HCT116 (cell line): Measurements from ENCODE around the gene DCUN1D1. TPM values are rescaled to one million over a fixed set of nuclear protein-coding genes. Genes with fewer than 3 reads are reported as not detected.

ENCODE experiments used
- ATAC-seq: fragments of 200-7000 bp; cut with Tn5 transposase; 2 replicates; pipeline ENCODE4 v1.9.1; 2020; ENCODE audit warnings: mild to moderate bottlenecking, moderate library complexity
- BruUV-seq: library from RNA; stranded (reverse); fragments of 400-500 nt; replicated peaks from 2 replicates; lab custom pipeline; 2021; lab: Mats Ljungman, UMichigan
- CTCF ChIA-PET: fragments of 300-600 bp; sonication (Branson Sonifier 250); formaldehyde crosslinking; loops from one replicate; lab custom pipeline; 2021; ENCODE audit warnings: antibody characterized with exemption; lab: Charles Lee
- POLR2A ChIA-PET: fragments of 300-600, 350-600 bp; sonication (Branson Sonifier 250); formaldehyde crosslinking; loops from one replicate; lab custom pipeline; 2021; ENCODE audit warnings: antibody characterized with exemption; lab: Charles Lee
- RAD21 ChIA-PET, 2 experiments: fragments of 300-600 bp; sonication (Branson Sonifier 250); formaldehyde crosslinking; loops; one replicate each; lab custom pipeline; 2023; ENCODE audit warnings: low total read pairs in 2 of 2; ENCODE audit not compliant: uncharacterized antibody in 2 of 2, unreplicated experiment in 2 of 2, low non-redundant PET in 1 of 2; lab: Charles Lee
- DNase-seq: peaks from one replicate; pipeline ENCODE4 v3.0.0-alpha.2; 2010; ENCODE audit warnings: low read depth, low spot score
- H2AFZ ChIP-seq: fragments of 200-600 bp; shearing (Covaris generic), sonication (generic); 2 replicates; pipeline ENCODE4 v1.6.1; 2017; ENCODE audit warnings: low read depth, mixed run types, mixed read lengths, antibody characterized with exemption, low read length; ENCODE audit not compliant: poor library complexity, severe bottlenecking
- H3K27ac ChIP-seq: 2 replicates; pipeline ENCODE4 v1.5.1; 2012; ENCODE audit warnings: low read depth, low read length
- H3K27me3 ChIP-seq: fragments of 200-600 bp; sonication (generic); 2 replicates; pipeline ENCODE4 v1.6.1; 2016; ENCODE audit warnings: mixed run types, low read length, mixed read lengths; ENCODE audit not compliant: insufficient read depth
- H3K36me3 ChIP-seq, 2 experiments: fragments of 200-500 bp in 1 of 2; fragments of 200-600 bp in 1 of 2; sonication (Bioruptor generic) in 1 of 2; sonication (generic) in 1 of 2; 2 replicates each; pipeline versions ENCODE4 v1.5.1 to v1.6.1; 2014 to 2016; ENCODE audit warnings: low read length in 2 of 2, inconsistent platforms in 1 of 2, mixed read lengths in 1 of 2, mixed run types in 1 of 2; ENCODE audit not compliant: insufficient read depth in 2 of 2, control insufficient read depth in 1 of 2
- H3K4me1 ChIP-seq, 2 experiments: fragments of 200-600 bp in 1 of 2; sonication (generic) in 1 of 2; 2 replicates each; pipeline versions ENCODE4 v1.5.1 to v1.6.1; 2012 to 2017; ENCODE audit warnings: low read length in 2 of 2, inconsistent platforms in 1 of 2, mild to moderate bottlenecking in 1 of 2, mixed read lengths in 1 of 2, mixed run types in 1 of 2, moderate library complexity in 1 of 2; ENCODE audit not compliant: insufficient read depth in 2 of 2, control insufficient read depth in 1 of 2
- H3K4me2 ChIP-seq: fragments of 200-600 bp; sonication (generic); 2 replicates; pipeline ENCODE4 v1.6.1; 2017; ENCODE audit warnings: mixed run types, low read length, mixed read lengths
- H3K4me3 ChIP-seq, 2 experiments: fragments of 200-600 bp in 1 of 2; sonication (generic) in 1 of 2; replicated peaks in 1 of 2; 2 replicates each; pipeline ENCODE4 v1.5.1; 2011 to 2016; ENCODE audit warnings: low read length in 2 of 2, control low read depth in 1 of 2, low read depth in 1 of 2, mild to moderate bottlenecking in 1 of 2, mixed read lengths in 1 of 2, mixed run types in 1 of 2
- H3K79me2 ChIP-seq: fragments of 200-600 bp; sonication (generic); 2 replicates; pipeline ENCODE4 v1.6.1; 2017; ENCODE audit warnings: mild to moderate bottlenecking, mixed run types, low read length, moderate library complexity, mixed read lengths; ENCODE audit not compliant: insufficient read depth
- H3K9ac ChIP-seq: fragments of 200-600 bp; sonication (generic); 2 replicates; pipeline ENCODE4 v1.6.1; 2016; ENCODE audit warnings: low read length, mixed read lengths
- H3K9me2 ChIP-seq: fragments of 200-600 bp; sonication (generic), shearing (Covaris generic); 2 replicates; pipeline ENCODE4 v1.6.1; 2017; ENCODE audit warnings: mixed run types, mild to moderate bottlenecking, moderate library complexity; ENCODE audit not compliant: insufficient read depth
- H3K9me3 ChIP-seq, 2 experiments: fragments of 200-500 bp in 1 of 2; fragments of 200-600 bp in 1 of 2; sonication (Bioruptor generic) in 1 of 2; sonication (generic) in 1 of 2; 2 replicates each; pipeline ENCODE4 v1.6.1; 2014 to 2017; ENCODE audit warnings: low read length in 2 of 2, mixed read lengths in 2 of 2, inconsistent platforms in 1 of 2, low read depth in 1 of 2, mild to moderate bottlenecking in 1 of 2, mixed run types in 1 of 2, moderate library complexity in 1 of 2; ENCODE audit not compliant: control insufficient read depth in 1 of 2, insufficient read depth in 1 of 2
- H4K20me1 ChIP-seq: fragments of 200-600 bp; sonication (generic), shearing (Covaris generic); 2 replicates; pipeline ENCODE4 v1.6.1; 2017; ENCODE audit warnings: mixed run types, mild to moderate bottlenecking, moderate library complexity; ENCODE audit not compliant: insufficient read depth
- CBX3 ChIP-seq: IDR thresholded peaks from 2 replicates; pipeline ENCODE4 v1.6.1; 2012; ENCODE audit warnings: low read depth
- EGR1 ChIP-seq: IDR thresholded peaks from 2 replicates; pipeline ENCODE4 v1.6.1; 2012; ENCODE audit warnings: low read depth
- ELF1 ChIP-seq: IDR thresholded peaks from 2 replicates; pipeline ENCODE4 v1.6.1; 2012; ENCODE audit warnings: low read depth, borderline replicate concordance
- JUND ChIP-seq: IDR thresholded peaks from 2 replicates; pipeline ENCODE4 v1.6.1; 2012
- POLR2A ChIP-seq: IDR thresholded peaks from 2 replicates; pipeline ENCODE4 v1.7.0; 2011; ENCODE audit warnings: borderline replicate concordance; ENCODE audit not compliant: insufficient read depth, insufficient read length; ENCODE audit errors: extremely low read depth
- POLR2AphosphoS5 ChIP-seq: IDR thresholded peaks from 2 replicates; pipeline ENCODE4 v1.6.1; 2011; ENCODE audit warnings: mild to moderate bottlenecking, low read depth, low read length, moderate library complexity
- RAD21 ChIP-seq: IDR thresholded peaks from 2 replicates; pipeline ENCODE4 v1.6.1; 2012; ENCODE audit warnings: low read depth, mild to moderate bottlenecking
- REST ChIP-seq: IDR thresholded peaks from 2 replicates; pipeline ENCODE4 v1.6.1; 2012; ENCODE audit warnings: low read depth
- SIN3A ChIP-seq: IDR thresholded peaks from 2 replicates; pipeline ENCODE4 v1.6.1; 2012; ENCODE audit warnings: low read depth
- ZBTB33 ChIP-seq: IDR thresholded peaks from 2 replicates; pipeline ENCODE4 v1.6.1; 2011; ENCODE audit warnings: mild to moderate bottlenecking, low read length, moderate library complexity; ENCODE audit not compliant: insufficient replicate concordance; ENCODE audit errors: extremely low read depth
- ZFX ChIP-seq: fragments of 450-650 bp; IDR thresholded peaks from 2 replicates; pipeline ENCODE4 v1.6.1; 2017
- intact Hi-C: fragments of 100-400 bp; cut with micrococcal nuclease; formaldehyde crosslinking; loops from 2 replicates; pipeline ENCODE4 v1.10.0; 2022
- total RNA-seq: library from RNA; stranded (reverse); gene quantifications from one replicate; pipeline ENCODE4 v1.2.1, GENCODE V29; 2021; ENCODE audit not compliant: unreplicated experiment

The DCUN1D1 gene
- total RNA-seq, 1 experiment from 2014 or later: 46.9 TPM

DNA sequence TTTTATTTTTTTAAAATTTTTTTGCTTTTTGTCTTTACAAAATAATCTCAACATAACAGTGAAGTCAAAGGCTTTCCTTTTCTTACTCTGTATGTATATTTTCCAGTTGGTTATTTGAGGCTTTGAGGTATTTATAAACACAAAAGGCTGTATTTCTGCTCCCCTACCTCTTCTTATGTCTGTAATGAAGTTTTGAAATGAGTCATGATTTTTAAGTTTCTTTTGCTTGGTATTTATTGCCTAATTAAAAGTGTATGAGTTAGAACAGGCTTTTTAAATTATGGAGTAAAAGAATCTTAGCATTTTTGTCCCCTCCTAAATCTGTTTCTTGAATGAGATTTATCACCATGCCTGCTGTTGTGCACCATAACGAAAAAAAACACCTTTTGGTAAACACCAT is 66.0 kb downstream of the DCUN1D1 start:
- TF ChIP-seq POLR2A: no peak
- CTCF ChIA-PET: no interaction called here
- POLR2A ChIA-PET: no interaction called here

DNA sequence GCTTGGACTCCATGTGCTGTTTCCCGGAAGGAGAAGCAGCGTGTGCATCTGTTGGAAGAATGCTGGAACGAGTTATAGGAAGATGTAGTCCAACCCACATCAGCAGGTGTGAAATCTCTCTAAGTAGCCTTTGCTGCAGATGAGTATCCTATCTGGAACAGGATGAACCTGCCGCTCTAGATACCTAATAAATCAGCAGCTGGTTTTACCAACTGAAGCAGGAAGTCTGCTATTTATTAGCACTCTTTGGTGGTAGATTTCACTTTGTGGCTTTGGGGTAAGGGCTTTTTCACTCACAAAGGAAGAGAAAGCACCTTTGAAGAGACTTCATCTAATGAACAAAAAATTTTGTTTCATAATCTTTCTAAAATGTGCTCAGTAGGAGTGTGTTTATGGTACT is 66.4 kb downstream of the DCUN1D1 start:
- H3K27me3 ChIP-seq: no peaks in the 10 kb centered on the region
- no peaks in the 10 kb centered on the region for H3K9me3 ChIP-seq
- no peak overlapping the region for H3K4me3 ChIP-seq
- no peak for ATAC-seq
- no peaks in the 10 kb centered on the region for H3K79me2 ChIP-seq
- ChIA-PET CTCF (no interaction called here), RAD21 (no interaction called here), POLR2A (no interaction called here)
- no TSS peak for BruUV-seq
- intact Hi-C loops: no loop called here
- peaks cover 20 to 25% of the 10 kb centered on the region in 2 experiments for H3K4me1 ChIP-seq
- H4K20me1 ChIP-seq: no peaks in the 10 kb centered on the region; the same call in 1 of the 2 replicates
- no peak overlapping the region for H3K9ac ChIP-seq
- H2AFZ ChIP-seq: no peak overlapping the region
- no peak for TF ChIP-seq ZFX
- no peak for TF ChIP-seq CBX3
- no peak for TF ChIP-seq ZBTB33
- TF ChIP-seq POLR2AphosphoS5: no peak
- TF ChIP-seq SIN3A: no peak
- no peak for TF ChIP-seq EGR1
- TF ChIP-seq JUND: no peak
- no peak for TF ChIP-seq REST
- TF ChIP-seq RAD21: no peak
- no peak for TF ChIP-seq ELF1
- TF ChIP-seq POLR2A: no peak
- 0 out of 4 replicates have a peak, but pooled peaks cover 0 to 2% of the 10 kb centered on the region in 2 experiments for H3K36me3 ChIP-seq
- H3K27ac ChIP-seq: no peak overlapping the region
- no peak for DNase-seq
- no peak overlapping the region for H3K4me2 ChIP-seq
- no peaks in the 10 kb centered on the region for H3K9me2 ChIP-seq

More for the DNA sequence above, 66.0 kb downstream of the DCUN1D1 start:
- DNase-seq (no peak), ATAC-seq (no peak)
- Histone ChIP-seq H3K4me1 (peaks cover 20 to 21% of the 10 kb centered on the region in 2 experiments), H3K4me3 (no peak overlapping the region), H3K27me3 (no peaks in the 10 kb centered on the region), H3K9ac (no peak overlapping the region), H3K4me2 (no peak overlapping the region), H3K9me3 (no peaks in the 10 kb centered on the region), H3K27ac (no peak overlapping the region), H3K36me3 (0 out of 4 replicates have a peak, but pooled peaks cover 0 to 2% of the 10 kb centered on the region in 2 experiments), H4K20me1 (no peaks in the 10 kb centered on the region; the same call in 1 of the 2 replicates), H3K79me2 (no peaks in the 10 kb centered on the region), H3K9me2 (no peaks in the 10 kb centered on the region), H2AFZ (no peak overlapping the region)
- RAD21 ChIA-PET: no interaction called here
- intact Hi-C loops: no loop called here
- BruUV-seq: no TSS peak
